Measurements from ENCODE around the gene CASP10. TPM values are rescaled to one million over a fixed set of nuclear protein-coding genes. Genes with fewer than 3 reads are reported as not detected.

Gene CASP10
- total and polyA plus RNA-seq, 9 of the 15 experiments (the other 6 are each of a cell fraction or from before 2014, with no cell fraction given): 7.1 to 20.4 (median 10.8) TPM

- TF ChIP-seq CHAMP1 (IDR thresholded peaks at IDR 0.05) (peak; percentile 54; the same call in 1 of the 2 replicates), MBD1 (CRISPR knock-in tag; IDR thresholded peaks at IDR 0.05) (no peak), ZBTB8A (IDR thresholded peaks at IDR 0.05; ENCODE audit: partially characterized antibody) (no peak), TGIF2 (CRISPR knock-in tag; IDR thresholded peaks at IDR 0.05) (no peak), ZBTB9 (CRISPR knock-in tag; IDR thresholded peaks at IDR 0.05) (no peak), RBM14 (IDR thresholded peaks at IDR 0.05; ENCODE audit: borderline replicate concordance, insufficient read depth, low read depth, low read length) (no peak), KLF10 (CRISPR knock-in tag; IDR thresholded peaks at IDR 0.05) (no peak), DDX20 (tag; IDR thresholded peaks at IDR 0.05; ENCODE audit: low read depth) (no peak), ZNF354B (CRISPR knock-in tag; IDR thresholded peaks at IDR 0.05) (no peak), ZBTB43 (CRISPR knock-in tag; IDR thresholded peaks at IDR 0.05) (no peak), CHD1 (IDR thresholded peaks at IDR 0.05; ENCODE audit: low read length) (no peak), ZNF830 (CRISPR knock-in tag; IDR thresholded peaks at IDR 0.05) (no peak), ETV6 (IDR thresholded peaks at IDR 0.05; ENCODE audit: borderline replicate concordance in 1 of 2, low read depth in 2 of 2, low read length in 1 of 2) (peak in 1 of 2 experiments; percentile 58; a peak in 1 of 4 replicates), ETV6 (CRISPR knock-in tag; IDR thresholded peaks at IDR 0.05; ENCODE audit: borderline replicate concordance) (no peak), ETV1 (tag; conservative IDR thresholded peaks at IDR 0.05; ENCODE audit: low read depth) (no peak), RBM34 (IDR thresholded peaks at IDR 0.05; ENCODE audit: borderline replicate concordance, insufficient read depth, low read length) (no peak), EP300 (IDR thresholded peaks at IDR 0.05; ENCODE audit: low read length) (peak; percentile 74), CHD4 (IDR thresholded peaks at IDR 0.05; ENCODE audit: insufficient read depth, insufficient replicate concordance, low read depth, low read length, poor library complexity, severe bottlenecking) (no peak), ZSCAN29 (IDR thresholded peaks at IDR 0.05) (no peak), BDP1 (IDR thresholded peaks at IDR 0.05; ENCODE audit: insufficient read depth, insufficient read length) (no peak), MYC (IDR thresholded peaks at IDR 0.05; ENCODE audit: low read depth, low read length) (no peak), MYC (CRISPR knock-in tag; IDR thresholded peaks at IDR 0.05; ENCODE audit: borderline replicate concordance, low read depth) (no peak), SNRNP70 (optimal IDR thresholded peaks at IDR 0.05; ENCODE audit: low read depth, low read length) (no peak)
Measured at GRCh38 chr2:201220102-201220570, 37.2 kb downstream of the CASP10 start (continued).

Measured in K562 (cell line).